ENCODE measurements around the gene CTNNBL1. TPM values are rescaled to one million over a fixed set of nuclear protein-coding genes. Genes with fewer than 3 reads are reported as not detected.
"Not testable (repeated sequence)": the region's sequence is repeated elsewhere in the genome, so short reads cannot be mapped to it uniquely, and the experiment has no call there.

The CTNNBL1 gene
- polyA plus RNA-seq, 3 donors from 2014 or later: 99.5 to 109 (median 105) TPM

- Mint-ChIP-seq H3K27ac (no peak overlapping the region), H3K27me3 (ENCODE audit: low read depth in 3 of 3) (peaks cover 4 to 18% (median 17%) of the 10 kb centered on the region in 3 donors), H3K4me1 (no peaks in the 10 kb centered on the region), H3K9me3 (peaks cover 0 to 3% (median 1%) of the 10 kb centered on the region in 6 donors), H3K36me3 (no peaks in the 10 kb centered on the region), H3K4me3 (no peak overlapping the region)
- no peak for DNase-seq
Observed at GRCh38 chr20:37669062-37669772, 24.6 kb upstream of the CTNNBL1 start.

DNA sequence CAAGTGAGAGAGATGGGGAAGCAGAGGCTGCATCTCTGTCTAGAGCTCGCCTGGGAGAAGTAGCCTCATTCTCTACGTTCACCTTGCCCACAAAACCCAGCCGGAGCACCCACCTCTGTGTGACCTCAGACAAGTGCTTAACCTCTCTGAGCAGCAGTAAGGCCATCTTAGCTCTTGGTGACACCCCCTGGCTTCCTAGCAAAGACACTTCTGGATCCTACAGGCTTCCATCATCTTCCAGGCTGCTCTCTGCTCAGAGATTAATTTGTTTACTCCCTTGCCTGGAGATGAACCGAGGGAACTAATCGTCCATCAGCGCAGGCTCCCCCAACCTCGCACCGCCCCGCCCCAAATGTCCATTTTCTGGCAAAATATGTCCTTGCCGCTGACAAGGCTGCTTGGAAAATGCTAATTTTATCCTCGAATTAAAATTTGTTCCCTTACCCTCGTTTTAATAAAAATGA is 24.0 kb upstream of the CTNNBL1 start:
- no peaks in the 10 kb centered on the region for H3K9me3 Mint-ChIP-seq
- no peak overlapping the region for H3K27ac Mint-ChIP-seq
- H3K36me3 Mint-ChIP-seq: no peaks in the 10 kb centered on the region
- peaks cover 4 to 18% (median 17%) of the 10 kb centered on the region in 3 donors for H3K27me3 Mint-ChIP-seq (ENCODE audit: low read depth in 3 of 3)
- H3K4me1 Mint-ChIP-seq: no peaks in the 10 kb centered on the region
- no peak overlapping the region for H3K4me3 Mint-ChIP-seq
- DNase-seq: no peak

- no peak for DNase-seq
- Mint-ChIP-seq H3K4me3 (no peak overlapping the region), H3K27ac (no peak overlapping the region), H3K27me3 (ENCODE audit: low read depth in 3 of 3) (peaks cover 4 to 18% (median 17%) of the 10 kb centered on the region in 3 donors), H3K36me3 (no peaks in the 10 kb centered on the region), H3K9me3 (no peaks in the 10 kb centered on the region), H3K4me1 (no peaks in the 10 kb centered on the region)
Observed at GRCh38 chr20:37670351-37670791, 23.5 kb upstream of the CTNNBL1 start.

GRCh38 chr20:37672143-37672542 is 21.7 kb upstream of the CTNNBL1 start:
- Mint-ChIP-seq H3K9me3 (no peaks in the 10 kb centered on the region), H3K4me1 (no peaks in the 10 kb centered on the region), H3K27ac (no peak overlapping the region), H3K36me3 (no peaks in the 10 kb centered on the region), H3K27me3 (ENCODE audit: low read depth in 3 of 3) (peaks cover 5 to 19% (median 16%) of the 10 kb centered on the region in 3 donors), H3K4me3 (no peak overlapping the region)
- DNase-seq: no peak

GRCh38 chr20:37673444-37673843 is 20.4 kb upstream of the CTNNBL1 start:
- Mint-ChIP-seq H3K4me3 (no peak overlapping the region), H3K9me3 (peaks cover 0 to 1% (median 0%) of the 10 kb centered on the region in 6 donors), H3K27me3 (ENCODE audit: low read depth in 3 of 3) (peaks cover 5 to 14% (median 11%) of the 10 kb centered on the region in 3 donors), H3K4me1 (no peaks in the 10 kb centered on the region), H3K27ac (no peak overlapping the region), H3K36me3 (no peaks in the 10 kb centered on the region)
- no peak for DNase-seq

DNA sequence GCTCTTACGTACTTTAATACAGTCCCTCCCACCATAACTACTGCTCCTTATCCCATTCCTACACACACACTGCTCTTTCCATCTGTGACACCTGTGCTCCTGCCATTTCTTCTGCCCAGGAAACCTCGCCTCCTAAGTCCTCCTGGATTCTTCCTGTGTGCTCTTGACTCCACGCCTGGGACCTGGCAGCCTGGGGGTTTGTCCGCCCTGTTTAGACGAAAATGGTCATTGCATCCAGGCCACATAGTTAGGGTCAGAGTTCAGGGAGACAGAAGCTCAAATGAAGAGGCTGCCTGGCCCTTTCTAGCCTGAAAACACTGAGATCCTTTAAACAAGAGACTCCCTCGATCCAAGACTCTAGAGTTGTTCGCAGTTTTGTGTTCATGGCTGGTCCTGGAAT is 17.4 kb upstream of the CTNNBL1 start:
- Mint-ChIP-seq H3K4me1 (no peaks in the 10 kb centered on the region), H3K9me3 (peaks cover 0 to 1% (median 0%) of the 10 kb centered on the region in 6 donors), H3K27me3 (ENCODE audit: low read depth in 3 of 3) (peaks cover 7 to 12% (median 8%) of the 10 kb centered on the region in 3 donors), H3K36me3 (no peaks in the 10 kb centered on the region), H3K4me3 (no peak overlapping the region), H3K27ac (no peak overlapping the region)
- DNase-seq: no peak

DNA sequence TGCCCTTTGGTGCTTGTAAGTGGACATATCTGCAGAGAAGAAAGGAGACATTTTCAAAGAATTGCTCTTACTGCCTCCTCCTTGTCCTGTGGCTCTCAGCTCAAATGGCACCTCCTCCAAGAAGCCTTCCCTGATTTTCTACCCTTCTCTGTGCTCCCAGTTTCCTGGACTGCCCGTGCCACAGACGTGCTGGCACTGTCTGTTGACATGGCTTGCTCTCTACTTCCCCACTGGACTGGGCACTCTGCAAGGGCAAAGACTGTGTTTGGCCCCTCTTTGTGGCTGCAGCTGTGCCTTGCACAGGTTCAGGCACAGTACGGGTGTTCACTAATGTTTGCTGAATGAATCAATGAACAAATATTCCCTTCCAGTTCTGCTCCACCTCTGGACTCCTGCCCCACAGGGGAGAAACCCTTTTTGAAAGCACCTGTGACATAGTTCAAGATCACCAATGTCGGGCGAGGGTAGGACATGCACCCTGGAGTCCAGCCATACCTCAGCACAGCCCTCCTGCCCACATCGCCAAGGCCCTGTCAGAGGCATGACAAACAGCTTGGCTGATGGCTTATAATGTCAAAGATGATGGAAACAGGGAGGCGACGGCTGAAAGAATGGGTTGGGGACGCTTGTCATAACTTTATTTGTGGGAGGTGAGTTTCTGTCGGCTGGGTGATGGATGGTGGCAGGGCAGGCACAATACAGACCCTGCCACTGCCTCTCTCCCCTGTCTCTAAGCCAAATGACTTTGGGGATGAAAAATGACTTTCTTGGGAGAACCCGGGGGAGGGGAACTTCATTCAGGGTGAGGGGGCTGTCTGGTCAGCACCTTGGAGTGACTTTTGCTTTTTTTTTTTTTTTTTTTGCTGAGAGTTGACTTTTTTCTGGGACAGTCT is 15.6 kb upstream of the CTNNBL1 start:
- Mint-ChIP-seq H3K4me3 (no peak overlapping the region), H3K4me1 (no peaks in the 10 kb centered on the region), H3K27ac (no peak overlapping the region)

DNA sequence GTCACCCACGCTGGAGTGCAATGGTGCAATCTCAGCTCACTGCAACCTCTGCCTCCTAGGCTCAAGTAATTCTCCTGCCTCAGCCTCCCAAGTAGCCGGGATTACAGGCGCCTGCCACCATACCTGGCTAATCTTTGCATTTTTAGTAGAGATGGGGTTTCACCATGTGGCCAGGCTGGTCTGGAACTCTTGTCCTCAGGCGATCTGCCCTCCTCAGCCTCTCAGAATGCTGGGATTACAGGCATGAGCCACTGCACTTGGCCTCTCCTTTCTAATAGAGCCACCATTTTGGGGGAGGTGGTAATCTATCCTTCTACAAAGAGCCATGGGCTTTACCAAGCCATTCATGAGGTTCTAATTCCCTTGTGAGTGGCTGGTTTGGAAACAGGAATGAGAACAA is 14.1 kb upstream of the CTNNBL1 start:
- H3K27ac Mint-ChIP-seq, H3K4me3 Mint-ChIP-seq, H3K4me1 Mint-ChIP-seq, H3K9me3 Mint-ChIP-seq, H3K36me3 Mint-ChIP-seq, DNase-seq: not testable (repeated sequence)
- H3K27me3 Mint-ChIP-seq (ENCODE audit: low read depth in 3 of 3): peaks cover 2 to 11% (median 7%) of the 10 kb centered on the region in 3 donors

More for the DNA sequence above, 15.6 kb upstream of the CTNNBL1 start:
- Mint-ChIP-seq H3K9me3 (peaks cover 0 to 1% (median 0%) of the 10 kb centered on the region in 6 donors), H3K36me3 (no peaks in the 10 kb centered on the region), H3K27me3 (ENCODE audit: low read depth in 3 of 3) (peaks cover 2 to 16% (median 7%) of the 10 kb centered on the region in 3 donors)
- DNase-seq: no peak

- Mint-ChIP-seq H3K4me1 (no peaks in the 10 kb centered on the region), H3K27ac (no peak overlapping the region), H3K27me3 (ENCODE audit: low read depth in 3 of 3) (peaks cover 2 to 12% (median 7%) of the 10 kb centered on the region in 3 donors), H3K4me3 (no peak overlapping the region), H3K9me3 (peaks cover 0 to 2% (median 0%) of the 10 kb centered on the region in 6 donors), H3K36me3 (no peaks in the 10 kb centered on the region)
- no peak for DNase-seq
Observed at GRCh38 chr20:37680420-37680819, 13.4 kb upstream of the CTNNBL1 start.

- H3K27ac Mint-ChIP-seq: no peak overlapping the region
- no peak for DNase-seq
- no peaks in the 10 kb centered on the region for H3K36me3 Mint-ChIP-seq
- H3K4me3 Mint-ChIP-seq: no peak overlapping the region
- peaks cover 2 to 15% (median 5%) of the 10 kb centered on the region in 3 donors for H3K27me3 Mint-ChIP-seq (ENCODE audit: low read depth in 3 of 3)
- no peaks in the 10 kb centered on the region for H3K4me1 Mint-ChIP-seq
- H3K9me3 Mint-ChIP-seq: peaks cover 0 to 2% (median 0%) of the 10 kb centered on the region in 6 donors
Observed at GRCh38 chr20:37681384-37682112, 12.3 kb upstream of the CTNNBL1 start.

DNA sequence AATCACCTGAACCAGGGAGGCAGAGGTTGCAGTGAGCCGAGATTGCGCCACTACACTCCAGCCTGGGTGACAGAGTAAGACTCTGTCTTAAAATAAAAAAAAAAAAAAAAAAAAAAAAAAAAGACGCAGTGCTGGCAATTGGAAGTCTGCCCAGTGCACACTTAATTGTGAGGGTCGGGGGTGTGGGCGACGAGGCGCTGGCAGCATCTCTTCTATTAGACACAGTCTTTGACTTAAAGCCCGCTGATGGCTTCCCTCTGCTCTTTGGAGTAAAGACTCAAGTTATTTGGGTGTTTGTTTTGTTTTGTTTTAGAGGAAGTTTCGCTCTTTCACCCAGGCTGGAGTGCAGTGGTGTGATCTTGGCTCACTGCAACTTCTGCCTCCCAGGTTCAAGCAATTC is 10.7 kb upstream of the CTNNBL1 start:
- H3K4me1 Mint-ChIP-seq, H3K9me3 Mint-ChIP-seq, H3K36me3 Mint-ChIP-seq, DNase-seq, H3K4me3 Mint-ChIP-seq, H3K27ac Mint-ChIP-seq: not testable (repeated sequence)
- peaks cover 2 to 13% (median 10%) of the 10 kb centered on the region in 3 donors for H3K27me3 Mint-ChIP-seq (ENCODE audit: low read depth in 3 of 3)

GRCh38 chr20:37686762-37687477 is 6.9 kb upstream of the CTNNBL1 start:
- H3K27me3 Mint-ChIP-seq (ENCODE audit: low read depth in 3 of 3): peaks cover 6 to 17% (median 8%) of the 10 kb centered on the region in 3 donors
- no peak overlapping the region for H3K4me3 Mint-ChIP-seq
- no peak for DNase-seq

DNA sequence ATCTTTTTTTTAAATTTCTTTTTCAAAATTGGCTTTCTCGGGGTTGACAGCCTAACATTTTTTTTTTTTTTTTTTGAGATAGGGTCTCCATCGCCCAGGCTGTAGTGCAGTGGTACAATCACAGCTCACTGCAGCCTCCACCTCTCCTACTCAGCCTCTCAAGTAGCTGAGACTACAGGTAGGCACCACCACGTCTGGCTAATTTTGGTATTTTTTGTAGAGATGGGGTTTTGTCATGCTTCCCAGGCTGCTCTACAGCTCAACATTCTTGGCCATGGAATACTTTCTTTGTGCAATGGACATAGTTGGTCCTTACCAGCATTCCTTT is 6.4 kb upstream of the CTNNBL1 start:
- DNase-seq: no peak
- Mint-ChIP-seq H3K36me3 (no peaks in the 10 kb centered on the region), H3K4me1 (no peaks in the 10 kb centered on the region), H3K27ac (no peak overlapping the region), H3K9me3 (peaks cover 0 to 2% (median 0%) of the 10 kb centered on the region in 6 donors), H3K27me3 (ENCODE audit: low read depth in 3 of 3) (peaks cover 6 to 15% (median 8%) of the 10 kb centered on the region in 3 donors), H3K4me3 (no peak overlapping the region)

More at GRCh38 chr20:37686762-37687477, 6.9 kb upstream of the CTNNBL1 start:
- no peaks in the 10 kb centered on the region for H3K4me1 Mint-ChIP-seq
- H3K27ac Mint-ChIP-seq: no peak overlapping the region
- H3K36me3 Mint-ChIP-seq: no peaks in the 10 kb centered on the region
- H3K9me3 Mint-ChIP-seq: peaks cover 0 to 2% (median 0%) of the 10 kb centered on the region in 6 donors

All from immature natural killer cell (primary cell).